IMR-90 (cell line): ENCODE data around the gene FA2H. TPM values are rescaled to one million over a fixed set of nuclear protein-coding genes. Genes with fewer than 3 reads are reported as not detected.

Experiments used
- ATAC-seq: fragments of 200-7000 bp; cut with Tn5 transposase; 2 replicates; pipeline ENCODE4 v1.9.1; 2020; ENCODE audit warnings: low read depth, mild to moderate bottlenecking, moderate library complexity
- BruUV-seq: library from RNA; stranded (reverse); fragments of 400-500 nt; replicated peaks from 2 replicates; lab custom pipeline; 2021; lab: Mats Ljungman, UMichigan
- CTCF ChIA-PET: fragments of 300-600 bp; formaldehyde crosslinking; extraction: SDS; loops from one replicate; lab custom pipeline; 2021; ENCODE audit warnings: antibody characterized with exemption; lab: Yijun Ruan, JAX
- POLR2A ChIA-PET: fragments of 300-600 bp; sonication (Branson Sonifier 250); formaldehyde crosslinking; loops from one replicate; lab custom pipeline; 2022; ENCODE audit warnings: antibody characterized with exemption; ENCODE audit not compliant: unreplicated experiment; lab: Charles Lee
- DNase-seq: peaks from one replicate; pipeline ENCODE4 v3.0.0; 2013
- H2AFZ ChIP-seq: replicated peaks from 2 replicates; pipeline ENCODE3; 2013; ENCODE audit warnings: low read length, mild to moderate bottlenecking; ENCODE audit not compliant: poor library complexity
- H2AK5ac ChIP-seq: 2 replicates; pipeline ENCODE4 v1.6.1; 2013; ENCODE audit warnings: low read depth, low read length, inconsistent platforms
- H2AK9ac ChIP-seq: replicated peaks from 2 replicates; pipeline ENCODE3; 2013; ENCODE audit warnings: mild to moderate bottlenecking, low read depth, low read length, moderate library complexity; ENCODE audit not compliant: poor library complexity
- H2BK120ac ChIP-seq: 2 replicates; pipeline ENCODE4 v1.6.1; 2013; ENCODE audit warnings: low read depth, low read length, inconsistent platforms
- H2BK15ac ChIP-seq: 3 replicates; pipeline ENCODE4 v1.6.1; 2013; ENCODE audit warnings: low read depth, low read length, inconsistent platforms
- H2BK20ac ChIP-seq: 2 replicates; pipeline ENCODE4 v1.6.1; 2013; ENCODE audit warnings: low read depth, mild to moderate bottlenecking, inconsistent platforms, low read length, moderate library complexity
- H2BK5ac ChIP-seq: 2 replicates; pipeline ENCODE4 v1.6.1; 2013; ENCODE audit warnings: mild to moderate bottlenecking, low read depth, low read length, inconsistent platforms; ENCODE audit not compliant: poor library complexity, severe bottlenecking
- H3K14ac ChIP-seq: replicated peaks from 2 replicates; pipeline ENCODE4 v1.6.1; 2013; ENCODE audit warnings: low read depth, low read length, inconsistent platforms
- H3K18ac ChIP-seq: 2 replicates; pipeline ENCODE4 v1.6.1; 2013; ENCODE audit warnings: low read depth, low read length, control low read depth
- H3K23ac ChIP-seq: 2 replicates; pipeline ENCODE4 v1.6.1; 2013; ENCODE audit warnings: low read depth, low read length, inconsistent platforms
- H3K27ac ChIP-seq: 2 replicates; pipeline ENCODE4 v1.5.1; 2013; ENCODE audit warnings: mild to moderate bottlenecking, control low read depth, low read length; ENCODE audit not compliant: insufficient read depth
- H3K27me3 ChIP-seq: 2 replicates; pipeline ENCODE4 v1.6.1; 2013; ENCODE audit warnings: low read length; ENCODE audit not compliant: control insufficient read depth, insufficient read depth
- H3K36me3 ChIP-seq: 2 replicates; pipeline ENCODE4 v1.6.1; 2013; ENCODE audit warnings: low read length, mixed read lengths; ENCODE audit not compliant: control insufficient read depth, insufficient read depth
- H3K4ac ChIP-seq: 2 replicates; pipeline ENCODE4 v1.6.1; 2013; ENCODE audit warnings: low read depth, low read length, inconsistent platforms
- H3K4me1 ChIP-seq: 2 replicates; pipeline ENCODE4 v1.6.1; 2013; ENCODE audit warnings: low read length, mixed read lengths; ENCODE audit not compliant: control insufficient read depth, insufficient read depth
- H3K4me2 ChIP-seq: 2 replicates; pipeline ENCODE4 v1.6.1; 2013; ENCODE audit warnings: low read depth, mild to moderate bottlenecking, control low read depth, low read length, moderate library complexity
- H3K4me3 ChIP-seq: 2 replicates; pipeline ENCODE4 v1.5.1; 2013; ENCODE audit warnings: low read depth, mild to moderate bottlenecking, control low read depth, low read length, moderate library complexity; ENCODE audit not compliant: insufficient read depth
- H3K56ac ChIP-seq: 2 replicates; pipeline ENCODE4 v1.6.1; 2013; ENCODE audit warnings: low read length, inconsistent platforms; ENCODE audit not compliant: insufficient read depth; ENCODE audit errors: extremely low read depth
- H3K79me1 ChIP-seq, 2 experiments: 2 replicates each; pipeline ENCODE4 v1.6.1; 2013; ENCODE audit warnings: low read length in 2 of 2, inconsistent platforms in 1 of 2, low read depth in 1 of 2
- H3K9ac ChIP-seq: 2 replicates; pipeline ENCODE4 v1.6.1; 2013; ENCODE audit warnings: low read depth, low read length, control low read depth
- H3K9me1 ChIP-seq: 2 replicates; pipeline ENCODE4 v1.6.1; 2013; ENCODE audit warnings: low read length, inconsistent platforms; ENCODE audit not compliant: insufficient read depth
- H3K9me3 ChIP-seq: 2 replicates; pipeline ENCODE4 v1.6.1; 2013; ENCODE audit warnings: low read length; ENCODE audit not compliant: control insufficient read depth, insufficient read depth
- H4K20me1 ChIP-seq: 2 replicates; pipeline ENCODE4 v1.6.1; 2013; ENCODE audit warnings: low read length, inconsistent platforms; ENCODE audit not compliant: insufficient read depth
- H4K5ac ChIP-seq: 2 replicates; pipeline ENCODE4 v1.6.1; 2013; ENCODE audit warnings: mild to moderate bottlenecking, low read depth, low read length, control low read depth
- H4K8ac ChIP-seq, 2 experiments: 2 replicates each; pipeline ENCODE4 v1.6.1; 2013; ENCODE audit warnings: low read depth in 2 of 2, low read length in 2 of 2, control low read depth in 1 of 2, inconsistent platforms in 1 of 2
- H4K91ac ChIP-seq: 2 replicates; pipeline ENCODE4 v1.6.1; 2013; ENCODE audit warnings: low read depth, low read length, inconsistent platforms; ENCODE audit not compliant: insufficient read depth
- RAD21 ChIP-seq: IDR thresholded peaks from 2 replicates; pipeline ENCODE4 v1.6.1; 2012; ENCODE audit warnings: low read length, improper control_type of control experiment
- SMC3 ChIP-seq: fragments of 150-350 bp; IDR thresholded peaks from 2 replicates; pipeline ENCODE4 v1.6.1; 2016; ENCODE audit warnings: low read depth, mild to moderate bottlenecking, antibody characterized with exemption, low read length, moderate library complexity
- WGBS, 2 experiments: methylation state at CpG; one replicate each; pipeline versions ENCODE4 v1.1.5 to v1.1.7; 2013; ENCODE audit warnings: missing lambda C conversion rate in 2 of 2; ENCODE audit not compliant: insufficient read length in 1 of 2; ENCODE audit errors: extremely low coverage in 2 of 2; 5-methylcytosine and 5-hydroxymethylcytosine counted together
- dilution Hi-C: fragments of 300-500 bp; cut with HindIII; formaldehyde crosslinking; loops from one replicate; pipeline ENCODE4 v1.14.3; 2018; ENCODE audit warnings: low sequenced_read_pairs; ENCODE audit not compliant: unreplicated experiment
- in situ Hi-C: fragments of 300-500 bp; cut with MboI; formaldehyde crosslinking; loops from 3 replicates; pipeline ENCODE4 v1.14.3; 2019; ENCODE audit warnings: low sequenced_read_pairs, inconsistent platforms, mixed read lengths
- intact Hi-C: fragments of 100-400 bp; cut with micrococcal nuclease; formaldehyde crosslinking; loops from 2 replicates; pipeline ENCODE4 v1.10.0; 2022
- polyA plus RNA-seq, 3 experiments: library from polyadenylated mRNA; depleted of rRNA; stranded (reverse); fragments of >200 nt; gene quantifications; 2 replicates each; pipeline ENCODE4 v1.2.3, GENCODE V29; 2012; ENCODE audit warnings: low replicate concordance in 1 of 3
- total RNA-seq: library from RNA; depleted of rRNA; stranded (reverse); fragments of >200 nt; gene quantifications from 2 replicates; pipeline ENCODE4 v1.2.3, GENCODE V29; 2012

The FA2H gene
- total and polyA plus RNA-seq, 2 of the 4 experiments (the other 2 are of a cell fraction) = not detected

GRCh38 chr16:74751658-74752057 lies 23.0 kb downstream of the FA2H start:
- no peaks in the 10 kb centered on the region; the same call in 1 of the 2 replicates for H3K9me1 ChIP-seq
- H4K91ac ChIP-seq = no peak overlapping the region
- no peak overlapping the region for H3K4ac ChIP-seq
- H3K4me2 ChIP-seq = no peak overlapping the region
- 90% methylated on average over 2 of the region's 5 CpGs; no CpG with 5 or more reads in 1 of the 2 experiments for WGBS, 2 experiments
- H4K5ac ChIP-seq = no peak overlapping the region
- H3K23ac ChIP-seq = no peak overlapping the region
- in situ Hi-C loops = no loop called here
- intact Hi-C loops = no loop called here
- H2BK20ac ChIP-seq = no peak overlapping the region
- H2BK5ac ChIP-seq = no peak overlapping the region
- H3K18ac ChIP-seq = no peak overlapping the region
- H2BK15ac ChIP-seq = no peak overlapping the region
- no peak overlapping the region for H3K56ac ChIP-seq
- no peaks in the 10 kb centered on the region for H4K20me1 ChIP-seq
- H3K14ac ChIP-seq = no peak overlapping the region
- TF ChIP-seq SMC3 (no peak), RAD21 (no peak)
- no peaks in the 10 kb centered on the region for H3K36me3 ChIP-seq
- H3K27me3 ChIP-seq = peaks cover 8% of the 10 kb centered on the region
- H3K4me1 ChIP-seq = no peaks in the 10 kb centered on the region
- no peak overlapping the region for H2BK120ac ChIP-seq
- POLR2A ChIA-PET = no interaction called here
- H4K8ac ChIP-seq = no peak overlapping the region
- no peak overlapping the region for H2AFZ ChIP-seq
- ATAC-seq (no peak), DNase-seq (no peak)
- CTCF ChIA-PET = no interaction called here
- no peak overlapping the region for H3K27ac ChIP-seq
- no peak overlapping the region for H3K9ac ChIP-seq
- H3K9me3 ChIP-seq = no peaks in the 10 kb centered on the region
- H2AK5ac ChIP-seq = no peak overlapping the region
- no peak overlapping the region for H3K4me3 ChIP-seq
- dilution Hi-C loops = no loop called here
- H2AK9ac ChIP-seq = no peak overlapping the region
- no peaks in the 10 kb centered on the region for H3K79me1 ChIP-seq
- BruUV-seq = no TSS peak
